HG03139 (cell line): ENCODE data around the gene ARSD.
"Not testable (repeated sequence)": the region's sequence is repeated elsewhere in the genome, so short reads cannot be mapped to it uniquely, and the experiment has no call there.

Experiments used
- ATAC-seq: cut with Tn5 transposase; IDR thresholded peaks from one replicate; pipeline ENCODE4 v1.9.1; 2021; ENCODE audit not compliant: unreplicated experiment

ARSD gene

DNA sequence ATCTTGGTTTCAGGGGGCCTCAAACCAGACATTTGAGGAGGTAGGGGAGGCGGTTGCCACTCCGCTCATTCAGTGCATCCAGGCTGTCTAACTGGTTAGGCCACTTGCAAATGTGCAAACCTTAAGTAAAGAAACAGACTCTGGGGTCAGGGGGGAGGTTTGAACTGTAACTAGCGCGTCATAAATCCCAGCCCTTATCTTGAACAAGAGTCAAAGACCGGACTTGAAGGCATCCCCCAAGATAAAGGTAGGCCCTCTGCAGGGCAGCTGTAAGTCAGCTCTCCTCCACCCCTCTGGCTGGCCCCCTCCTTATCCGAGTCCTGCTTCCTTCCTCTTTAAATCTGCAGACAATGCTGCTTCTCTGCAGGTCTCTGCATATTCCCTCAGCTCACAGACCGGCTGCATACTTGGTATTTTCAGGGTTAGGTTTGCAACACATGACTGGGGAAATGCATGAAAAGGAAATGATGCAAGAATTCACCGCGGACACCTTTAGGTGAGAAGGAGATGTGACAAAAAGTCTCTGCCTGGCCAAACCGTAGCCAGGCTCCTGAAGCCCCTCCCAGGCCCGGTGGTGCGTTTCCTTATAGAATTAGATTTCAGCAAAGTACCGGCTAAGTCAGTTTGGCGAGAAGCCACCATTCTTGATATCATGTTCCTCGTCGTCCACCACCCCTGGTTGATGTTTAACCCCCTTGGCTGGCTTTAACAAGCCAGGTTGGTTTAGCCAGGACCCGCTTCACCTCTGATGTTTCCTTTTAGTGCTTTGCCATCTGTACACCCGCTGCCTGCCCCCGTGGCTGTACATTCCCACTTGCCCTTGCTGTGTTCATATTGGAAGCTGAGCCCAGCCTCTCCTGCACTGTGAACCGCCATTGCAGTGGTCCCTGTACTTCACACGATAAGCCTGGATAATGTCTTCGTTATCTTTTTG is 31.2 kb downstream of the ARSD start:
- peak; percentile 67 for ATAC-seq

DNA sequence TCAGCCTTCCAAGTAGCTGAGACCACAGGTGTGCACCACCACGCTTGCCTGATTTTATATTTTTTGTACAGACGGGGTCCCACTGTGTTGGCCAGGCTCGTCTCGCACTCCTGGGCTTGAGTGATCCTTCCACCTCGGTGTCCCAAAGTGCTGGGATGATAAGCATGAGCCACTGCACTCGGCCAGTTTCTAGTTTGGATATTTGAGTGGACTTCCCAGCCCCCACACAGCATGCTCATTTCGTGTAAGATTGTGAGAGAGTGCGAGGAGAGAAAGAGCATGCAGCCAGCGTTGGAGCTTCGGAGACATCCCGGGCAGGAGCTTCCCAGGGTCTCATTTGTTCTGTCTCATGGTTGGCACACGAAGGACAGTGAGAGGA is 31.8 kb downstream of the ARSD start:
- no peak for ATAC-seq

DNA sequence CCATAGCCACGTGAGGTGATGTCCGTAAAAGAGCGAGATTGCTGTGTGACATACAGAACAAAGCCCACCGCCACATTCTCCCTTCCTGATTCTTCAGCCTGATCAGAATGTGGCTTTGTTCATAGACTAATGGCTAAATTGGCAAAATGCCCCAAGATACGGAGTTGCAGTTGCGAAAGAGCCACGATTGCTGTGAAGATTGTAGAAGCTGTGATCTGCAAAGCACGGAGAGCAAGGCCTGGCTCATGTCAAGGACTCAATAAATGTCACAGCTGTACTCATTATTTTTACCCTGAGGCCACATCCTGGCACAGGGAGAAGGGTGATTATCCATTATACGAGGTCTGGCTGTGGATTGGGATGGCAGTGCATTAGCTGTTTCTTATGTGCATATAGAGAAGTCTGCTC is 34.2 kb downstream of the ARSD start:
- no peak for ATAC-seq

DNA sequence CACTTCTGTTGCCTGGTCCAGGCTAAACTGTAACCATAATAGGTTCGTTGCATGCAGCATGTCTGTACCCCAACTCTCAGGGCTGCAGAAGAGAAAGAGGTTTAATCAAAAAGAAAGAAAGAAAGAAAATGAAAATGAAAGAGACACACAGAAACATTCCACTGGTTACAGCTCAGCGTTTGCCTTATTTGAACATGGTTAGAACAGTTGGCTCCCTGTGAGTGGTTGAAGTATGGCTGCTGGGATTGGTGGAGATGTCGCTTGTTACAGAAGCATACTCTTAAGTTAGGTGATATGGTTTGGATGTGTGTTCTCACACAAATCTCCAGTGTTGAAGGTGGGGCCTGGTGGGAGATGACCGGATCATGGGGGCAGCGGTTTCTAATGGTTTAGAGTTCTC is 36.3 kb downstream of the ARSD start:
- ATAC-seq, result no peak

- ATAC-seq, result not testable (repeated sequence)
Measured at GRCh38 chrX:2890536-2891460, 38.3 kb downstream of the ARSD start.

DNA sequence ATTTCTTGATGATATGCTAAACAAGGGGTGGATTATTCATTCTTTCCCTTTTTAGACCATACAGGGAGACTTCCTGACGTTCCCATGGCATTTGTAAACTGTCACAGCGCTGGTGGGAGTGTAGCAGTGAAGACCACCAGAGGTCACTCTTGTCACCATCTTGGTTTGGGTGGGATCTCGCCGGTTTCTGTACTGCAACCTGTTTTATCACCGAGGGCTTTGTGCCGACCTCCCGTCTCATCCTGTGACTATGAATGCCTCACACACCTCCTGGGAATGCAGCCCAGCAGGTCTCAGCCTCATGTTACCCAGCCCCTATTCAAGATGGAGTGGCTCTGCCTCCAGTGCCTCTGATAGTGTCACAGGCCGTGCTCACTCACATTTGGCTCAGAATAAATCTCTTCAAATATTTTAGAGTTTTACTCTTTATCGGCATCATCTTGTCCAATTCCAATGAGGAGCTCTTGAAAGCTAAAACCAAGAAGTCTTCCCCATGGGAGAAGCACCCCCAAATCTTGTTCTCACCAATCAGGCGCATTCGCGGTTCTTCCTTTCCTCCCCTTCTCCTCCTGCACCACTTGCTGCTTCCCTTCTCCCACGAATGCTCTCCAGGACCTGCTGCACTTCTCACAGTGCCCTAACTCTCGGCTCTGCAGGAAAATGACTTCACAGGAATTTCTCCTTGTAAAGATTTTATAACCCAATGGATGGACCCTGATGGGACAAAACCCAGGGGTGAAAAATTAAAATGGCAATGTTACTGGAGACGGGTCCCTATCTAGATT is 39.2 kb downstream of the ARSD start:
- ATAC-seq, result not testable (repeated sequence)

GRCh38 chrX:2889045-2889605 is 40.0 kb downstream of the ARSD start:
- ATAC-seq, result no peak

DNA sequence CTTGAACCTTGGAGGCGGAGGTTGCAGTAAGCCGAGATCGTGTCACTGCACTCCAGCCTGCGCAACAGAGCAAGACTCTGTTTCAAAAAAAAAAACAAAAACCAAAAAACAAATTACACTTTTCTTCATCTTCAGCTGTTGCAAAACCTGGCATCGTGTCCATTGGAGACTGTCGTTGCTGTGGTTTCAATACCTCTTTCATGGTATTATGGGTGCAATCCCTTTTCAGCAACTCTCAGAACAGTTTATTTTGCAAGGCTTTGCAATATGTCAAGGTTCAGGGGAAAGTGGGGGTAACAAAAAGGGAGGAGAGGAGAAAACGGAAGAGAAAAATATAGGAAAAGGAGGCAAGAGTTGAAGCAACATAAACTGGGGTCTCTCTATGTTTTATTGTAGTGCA is 40.8 kb downstream of the ARSD start:
- no peak for ATAC-seq

GRCh38 chrX:2883770-2884169 is 45.4 kb downstream of the ARSD start:
- ATAC-seq, result no peak

DNA sequence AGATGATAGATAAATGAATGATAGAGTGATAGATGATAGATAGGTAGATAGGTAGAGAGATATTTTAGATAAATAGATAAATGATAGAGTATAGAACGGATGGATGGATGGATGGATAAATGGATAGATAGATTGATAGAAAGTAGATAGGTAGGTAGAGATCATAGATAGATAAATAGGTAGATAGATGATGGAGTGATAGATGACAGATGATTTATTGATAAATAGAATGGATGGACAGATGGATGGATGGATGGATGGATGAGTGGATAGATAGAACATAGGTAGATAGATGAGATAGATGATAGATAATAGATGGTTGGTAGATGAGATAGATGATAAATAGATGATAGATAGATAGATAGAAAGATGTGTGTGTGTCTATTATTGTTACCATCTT is 49.5 kb downstream of the ARSD start:
- ATAC-seq, result no peak

GRCh38 chrX:2878563-2878962 is 50.6 kb downstream of the ARSD start:
- no peak for ATAC-seq

GRCh38 chrX:2875798-2876399 is 53.2 kb downstream of the ARSD start:
- ATAC-seq, result no peak

DNA sequence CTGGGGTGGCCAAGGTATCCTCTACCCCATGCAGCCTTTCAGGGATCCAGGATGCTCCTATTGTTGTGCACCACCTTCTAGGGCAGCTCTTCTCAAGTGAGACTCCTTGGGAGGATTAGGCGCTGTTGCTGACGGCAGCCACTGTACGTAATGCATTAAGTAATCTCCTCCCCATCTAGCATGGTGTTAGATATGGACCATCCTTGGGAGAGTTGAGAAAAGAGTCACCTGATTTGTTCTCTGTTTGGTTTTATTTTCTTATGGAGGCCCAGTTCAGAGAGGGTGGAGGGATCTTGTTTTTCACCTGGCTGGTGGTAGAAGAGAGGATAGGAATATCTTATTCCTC is 54.0 kb downstream of the ARSD start:
- no peak for ATAC-seq

GRCh38 chrX:2874222-2875135 is 54.7 kb downstream of the ARSD start:
- no peak for ATAC-seq

GRCh38 chrX:2872671-2873277 is 56.4 kb downstream of the ARSD start:
- no peak for ATAC-seq

DNA sequence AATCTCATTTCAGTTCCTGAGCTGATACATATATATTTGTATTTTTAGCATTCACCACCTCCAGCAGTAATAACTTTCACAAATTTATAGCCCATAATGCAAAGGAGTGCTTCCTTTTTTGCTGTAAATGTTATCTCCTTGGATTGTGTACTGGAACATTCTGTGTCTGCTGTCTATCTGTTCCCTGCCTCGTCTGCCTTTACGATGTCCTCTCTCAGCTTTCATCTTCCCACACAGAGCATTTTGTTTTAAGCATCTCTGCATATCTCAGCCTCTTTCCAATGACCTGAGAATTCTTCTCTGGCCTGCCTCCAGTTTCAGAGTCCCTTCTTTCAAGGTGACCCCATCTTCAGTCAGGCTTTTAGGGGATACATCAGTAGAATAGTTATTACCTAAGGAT is 57.3 kb downstream of the ARSD start:
- ATAC-seq, result no peak

- ATAC-seq, result no peak
Measured at GRCh38 chrX:2870650-2871049, 58.5 kb downstream of the ARSD start.

GRCh38 chrX:2867206-2867605 is 61.9 kb downstream of the ARSD start:
- ATAC-seq, result no peak

GRCh38 chrX:2863646-2864045 is 65.5 kb downstream of the ARSD start:
- ATAC-seq, result no peak
